CD4-positive, alpha-beta T cell treated with Interleukin-6 at 100 ng/mL for 8 hours (primary cell): ENCODE results near the gene CRAT.

Experiments used
- DNase-seq: peaks from one replicate; pipeline ENCODE4 v3.0.0-alpha.2; 2020; ENCODE audit warnings: mixed read lengths, low spot score

CRAT gene

DNA sequence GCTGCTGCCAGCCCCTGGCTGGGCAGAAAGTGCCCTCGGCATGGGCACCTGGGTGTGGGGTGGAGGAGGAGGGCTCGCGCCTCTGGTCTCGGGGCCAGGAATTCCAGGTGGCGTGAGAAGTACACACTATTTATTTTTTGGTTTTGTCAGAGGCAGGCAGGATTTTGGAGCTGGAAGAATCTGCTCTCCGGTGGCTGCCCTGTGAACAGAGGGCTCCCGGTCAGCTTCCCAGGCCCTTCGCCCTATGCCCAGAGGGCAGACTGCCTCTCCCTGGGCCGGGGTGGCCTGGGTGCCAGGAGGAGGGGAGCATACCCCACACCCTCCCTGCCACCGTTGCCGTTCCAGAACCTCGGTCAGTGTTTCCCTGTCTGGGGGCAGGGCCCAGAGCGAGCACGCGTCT, 21.3 kb downstream of the CRAT start:
- DNase-seq: no peak

DNA sequence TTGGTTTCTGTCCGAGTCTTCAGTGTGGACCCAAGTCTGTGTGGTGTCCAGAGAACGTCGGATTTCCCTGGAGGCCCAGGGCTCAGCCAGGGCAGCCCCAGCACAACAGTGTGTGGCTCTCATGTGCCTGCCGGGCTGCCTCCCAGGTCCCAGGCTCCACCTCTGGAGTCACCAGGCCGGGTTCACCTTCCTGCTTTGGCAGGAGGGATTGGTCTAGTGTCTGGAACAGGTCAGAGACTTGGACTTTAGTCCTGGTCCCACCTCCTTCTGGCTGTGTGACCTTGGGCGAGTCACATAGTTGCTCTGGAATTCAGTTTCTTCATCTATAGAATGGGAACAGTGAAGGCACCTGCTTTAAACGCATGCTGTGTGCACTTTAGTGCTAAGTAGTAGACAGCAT, 26.5 kb downstream of the CRAT start:
- DNase-seq: no peak

DNA sequence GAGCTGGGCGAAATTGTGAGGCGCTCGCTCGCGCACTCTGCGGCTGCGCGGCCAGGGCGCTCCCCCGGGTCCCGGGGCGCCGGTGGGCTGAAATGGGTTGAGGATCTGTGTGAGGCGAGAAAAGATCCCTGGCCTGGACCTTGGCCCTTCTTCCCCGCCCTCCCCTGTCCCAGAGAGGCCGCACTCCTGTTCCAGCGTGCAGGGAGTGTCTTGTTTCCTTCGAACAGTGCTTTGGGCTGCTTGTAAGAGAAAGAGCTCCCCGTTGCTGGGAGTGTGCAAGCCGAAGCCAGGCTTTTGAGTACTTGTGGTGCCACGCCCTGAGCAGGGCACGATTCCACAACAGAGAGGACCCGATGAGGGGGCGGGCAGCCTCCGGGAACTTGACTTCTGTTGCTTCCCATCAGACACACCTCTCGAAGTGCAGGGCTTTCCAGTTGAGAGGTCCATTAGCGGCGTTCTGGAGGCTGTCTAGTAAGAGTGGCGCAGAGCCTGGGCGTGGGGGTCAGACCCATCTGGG, 29.1 kb downstream of the CRAT start:
- DNase-seq: peak; percentile 8

DNA sequence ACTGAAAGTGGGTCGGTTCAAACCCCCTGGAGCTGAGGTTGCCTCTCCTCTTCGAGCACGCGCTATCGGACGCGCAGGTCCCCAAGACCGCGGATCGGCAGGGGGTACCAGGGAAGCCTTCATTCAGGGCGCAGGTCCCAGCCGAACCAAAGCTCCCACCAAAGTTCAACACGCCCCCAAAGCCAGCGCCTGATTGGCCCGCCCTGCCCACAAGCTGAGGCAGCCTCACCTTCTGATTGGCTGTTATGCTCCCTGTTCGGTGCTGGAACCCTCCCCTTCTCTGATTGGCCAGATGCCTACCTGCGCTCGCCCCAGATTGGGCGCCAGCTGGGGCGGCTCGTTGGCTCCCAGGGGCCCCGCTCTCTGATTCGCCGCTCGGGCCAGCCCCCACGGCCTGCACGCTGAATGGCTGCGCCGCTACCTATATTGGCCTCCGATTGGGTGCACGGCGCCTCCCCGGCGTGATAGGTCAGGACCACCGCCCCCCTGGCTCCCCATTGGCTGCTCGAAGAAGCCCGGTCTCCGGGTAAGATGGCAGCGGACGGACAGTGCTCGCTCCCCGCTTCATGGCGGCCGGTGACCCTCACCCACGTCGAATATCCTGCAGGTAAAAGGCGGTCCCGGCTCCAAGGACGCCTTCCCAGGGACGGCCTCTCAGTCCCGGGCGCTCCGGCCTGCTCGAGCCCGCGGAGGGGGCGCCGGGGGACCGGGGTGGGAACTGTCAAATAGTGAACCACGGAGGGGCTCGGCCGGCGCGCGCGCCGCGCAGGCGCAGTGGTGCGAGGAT, 29.8 kb downstream of the CRAT start, which contains the start of gene DOLPP1:
Gene DOLPP1 (plus strand): TSS at position 511 of the 787 bp plus-strand sequence. CDS start 21 bp downstream, at position 532.
- DNase-seq: peak; percentile 99

DNA sequence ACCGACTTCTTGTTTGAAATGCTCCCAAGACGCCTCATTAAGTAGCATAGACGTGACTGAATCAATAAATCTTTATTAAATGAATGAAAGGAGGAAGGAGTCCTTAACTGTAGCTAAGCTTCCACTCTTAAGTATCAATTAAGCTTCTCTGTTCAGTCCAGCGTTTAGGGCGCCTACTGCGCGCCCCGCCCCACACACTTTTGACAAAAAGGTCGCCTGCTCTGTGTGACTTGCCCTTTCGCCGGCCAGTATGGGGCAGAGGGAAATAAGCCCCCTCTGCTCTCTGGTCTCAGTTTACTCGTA, 30.3 kb downstream of the CRAT start:
- DNase-seq: no peak

DNA sequence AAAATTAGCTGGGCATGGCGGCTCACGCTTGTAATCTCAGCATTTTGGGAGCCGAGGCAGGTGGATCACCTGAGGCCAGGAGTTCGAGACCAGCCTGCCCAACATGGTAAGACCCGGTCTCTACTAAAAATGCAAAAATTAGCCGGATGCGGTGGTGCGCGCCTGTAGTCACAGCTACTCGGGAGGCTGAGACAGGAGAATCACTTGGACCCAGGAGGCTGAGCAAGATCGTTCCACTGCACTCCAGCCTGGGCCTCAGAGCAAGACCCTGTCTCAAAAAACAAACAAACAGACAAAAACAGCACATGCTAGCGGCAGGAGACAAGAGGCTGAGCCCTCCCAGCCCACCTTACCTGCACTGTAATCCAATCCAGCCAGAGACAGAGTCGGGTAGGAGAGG, 30.8 kb downstream of the CRAT start:
- no peak for DNase-seq

DNA sequence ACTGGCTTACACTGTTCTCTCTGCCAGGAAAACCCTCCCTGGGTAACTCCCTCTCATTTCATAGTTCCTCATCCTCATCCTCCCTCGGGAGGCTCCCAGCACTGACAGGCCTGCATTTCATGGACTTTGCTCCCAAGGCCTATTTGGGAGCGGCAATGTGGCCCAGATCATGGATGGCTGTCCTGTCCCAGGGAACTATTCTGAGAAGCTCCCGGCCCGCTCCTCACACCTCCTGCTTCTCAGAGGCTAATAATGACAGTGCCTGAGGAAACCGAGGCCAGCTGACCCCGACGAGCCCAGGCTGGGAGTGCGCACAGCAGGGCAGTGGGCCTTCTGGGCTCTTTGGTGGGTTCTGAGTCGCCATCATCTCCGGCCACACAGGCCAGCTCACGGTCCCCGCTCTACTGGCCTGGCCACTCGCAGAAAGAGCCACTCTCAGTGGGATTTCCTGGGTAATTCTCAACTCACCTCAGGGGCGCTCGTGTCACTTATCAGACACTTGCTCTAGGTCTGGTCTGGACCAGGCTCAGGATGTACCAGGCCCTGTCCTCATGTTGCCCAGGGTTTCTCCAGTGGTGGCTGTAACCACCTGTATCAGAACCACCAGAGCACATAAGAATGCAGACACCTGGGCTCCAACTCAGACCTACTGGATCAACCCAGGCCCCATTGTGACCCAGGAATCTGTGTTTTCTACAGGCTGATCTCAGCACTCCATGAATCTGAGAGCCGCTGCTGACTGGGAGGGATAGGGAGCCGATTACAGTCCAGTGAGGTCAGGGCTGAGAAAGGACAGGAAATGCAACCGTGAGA, 31.7 kb downstream of the CRAT start:
- DNase-seq: no peak

DNA sequence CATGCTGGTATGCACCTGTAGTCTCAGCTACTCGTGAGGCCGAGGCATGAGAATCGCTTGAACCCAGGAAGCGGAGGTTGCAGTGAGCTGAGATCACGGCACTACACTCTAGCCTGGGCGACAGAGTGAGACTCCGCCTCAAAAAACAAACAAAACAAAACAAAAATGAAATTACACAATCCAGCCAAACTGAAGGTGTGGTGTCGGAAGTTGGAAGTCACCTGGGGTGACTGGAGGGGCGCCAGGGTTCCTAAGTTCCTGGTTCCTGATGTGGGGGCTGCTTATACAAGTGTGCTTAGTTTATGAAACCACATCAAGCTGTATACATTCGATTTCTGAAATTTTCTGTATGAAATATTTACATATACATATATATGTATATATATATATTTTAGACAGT, 33.4 kb downstream of the CRAT start:
- DNase-seq: no peak

DNA sequence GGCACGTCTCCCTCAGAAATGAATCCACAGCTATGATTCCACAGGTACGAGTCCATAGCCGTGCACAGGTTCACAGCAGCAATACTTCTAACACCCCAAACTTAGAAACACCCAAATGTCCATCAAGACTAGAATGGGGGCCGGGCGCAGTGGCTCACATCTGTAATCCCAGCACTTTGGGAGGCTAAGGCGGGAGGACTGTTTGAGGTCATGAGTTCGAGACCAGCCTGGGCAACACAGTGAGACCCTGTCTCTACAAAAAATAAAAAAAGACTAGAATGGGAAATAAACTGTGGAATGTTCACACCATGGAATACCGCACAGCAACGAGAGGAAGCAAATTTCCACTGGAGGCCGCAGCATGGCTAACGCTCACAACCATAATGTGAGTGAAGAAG, 34.0 kb downstream of the CRAT start:
- DNase-seq: no peak

DNA sequence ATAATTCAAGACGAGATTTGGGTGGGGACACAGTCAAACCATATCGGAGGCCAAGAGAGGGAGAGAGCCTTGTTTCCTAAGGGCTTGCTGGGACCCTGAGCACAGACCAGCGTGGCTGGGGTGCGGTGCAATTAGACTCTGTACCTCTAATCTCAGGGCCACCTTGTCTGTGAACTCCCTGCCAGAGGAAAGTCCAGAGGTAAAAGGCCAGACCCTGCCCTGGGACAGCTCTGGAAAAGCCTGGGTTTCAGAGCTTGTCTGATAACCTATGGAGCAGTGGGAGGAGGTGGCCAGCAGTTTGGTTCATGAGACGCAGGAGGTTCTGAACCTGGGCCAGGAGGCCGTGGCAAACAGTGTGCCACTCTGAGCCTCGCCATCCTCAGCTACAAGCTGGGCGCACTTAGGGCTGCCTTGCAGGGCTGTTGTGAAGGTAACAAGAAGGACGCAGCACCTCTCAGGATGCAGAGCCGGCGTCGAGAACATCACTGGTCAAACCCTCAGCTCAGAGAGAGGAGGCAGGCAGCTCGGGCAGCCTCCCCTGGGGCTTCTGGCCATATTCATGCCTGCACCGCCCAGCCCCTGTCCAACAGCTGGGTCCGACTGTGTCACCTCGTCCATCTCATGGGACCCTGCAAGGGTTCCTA, 34.5 kb downstream of the CRAT start:
- no peak for DNase-seq

DNA sequence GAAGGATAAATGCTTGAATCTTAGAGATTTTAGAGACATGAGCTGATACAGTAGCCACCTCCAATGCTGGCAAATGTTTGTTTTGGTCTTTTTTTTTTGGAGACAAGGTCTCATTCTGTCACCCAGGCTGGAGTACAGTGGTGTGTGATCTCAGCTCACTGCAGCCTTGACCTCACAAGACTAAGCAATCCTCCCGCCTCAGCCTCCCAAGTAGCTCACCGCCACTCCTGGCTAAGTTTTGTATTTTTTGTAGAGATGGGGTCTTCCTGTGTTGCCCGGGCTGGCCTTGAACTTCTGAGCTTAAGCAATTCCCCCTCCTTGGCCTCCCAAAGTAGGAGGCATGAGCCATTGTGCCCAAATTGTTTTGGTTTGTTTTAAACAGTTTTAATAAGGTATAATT, 36.5 kb downstream of the CRAT start:
- no peak for DNase-seq

DNA sequence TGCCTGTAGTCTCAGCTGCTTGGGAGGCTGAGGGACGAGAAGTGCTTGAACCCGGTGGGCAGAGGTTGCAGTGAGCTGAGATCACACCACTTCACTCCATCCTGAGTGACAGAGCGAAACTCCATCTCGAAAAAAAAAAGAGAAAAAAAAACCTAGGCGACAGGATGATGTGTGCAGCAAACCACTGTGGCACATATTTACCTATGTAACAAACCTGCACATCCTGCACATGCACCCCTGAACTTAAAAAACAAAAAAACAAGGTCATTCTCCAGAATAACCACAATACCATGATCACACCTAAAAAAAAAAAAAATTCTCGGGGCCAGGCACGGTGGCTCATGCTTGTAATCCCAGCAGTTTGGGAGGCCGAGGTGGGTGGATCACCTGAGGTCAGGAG, 37.2 kb downstream of the CRAT start:
- peak; percentile 29 for DNase-seq

DNA sequence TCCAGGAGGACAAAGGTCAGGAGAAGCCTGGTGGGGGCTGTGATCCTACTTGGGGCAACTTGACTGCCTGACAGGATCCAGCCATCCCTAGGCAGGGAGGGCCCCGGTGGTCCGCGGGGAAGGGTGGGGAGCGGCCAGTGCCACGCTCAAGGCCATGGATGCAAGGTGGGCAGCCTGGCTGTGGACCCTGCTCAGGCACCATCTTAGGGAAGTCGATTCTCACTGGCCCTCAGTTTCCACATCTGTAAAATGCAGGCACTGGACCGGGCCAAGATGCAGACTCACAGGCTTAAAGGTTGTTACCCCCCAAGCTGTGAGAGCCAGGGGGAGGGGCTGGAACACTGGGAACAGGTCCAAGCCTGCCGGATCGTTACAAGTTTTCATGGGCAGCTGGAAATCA, 38.4 kb downstream of the CRAT start:
- DNase-seq: no peak

DNA sequence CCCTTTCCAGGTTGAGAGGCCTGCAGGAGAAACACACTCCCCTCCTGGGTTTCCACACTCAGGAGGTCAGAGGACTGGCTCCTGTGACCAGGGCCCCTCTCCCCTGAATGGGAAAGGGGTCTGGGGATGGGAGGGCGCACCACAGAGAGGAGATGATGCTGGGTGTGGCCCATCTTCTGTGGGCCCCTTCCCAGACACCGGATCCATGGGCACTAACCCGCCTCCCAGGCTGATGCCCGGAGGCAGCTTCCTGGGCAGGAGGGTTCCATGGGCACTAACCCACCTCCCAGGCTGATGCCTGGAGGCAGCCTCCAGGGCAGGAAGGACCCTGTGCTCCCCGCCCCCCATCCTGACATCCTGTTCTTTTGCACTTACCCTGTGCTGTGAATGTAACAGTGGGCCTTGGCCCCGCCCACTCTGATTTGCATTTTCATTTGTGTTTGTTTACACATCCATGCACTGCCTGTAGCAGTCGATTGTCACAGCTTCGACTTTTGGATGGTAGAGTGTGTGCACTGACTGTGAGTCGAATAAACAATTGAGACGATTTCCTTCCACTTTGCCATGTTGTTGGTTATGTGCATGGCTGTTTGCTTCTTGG, 39.0 kb downstream of the CRAT start:
- DNase-seq: peak; percentile 30

DNA sequence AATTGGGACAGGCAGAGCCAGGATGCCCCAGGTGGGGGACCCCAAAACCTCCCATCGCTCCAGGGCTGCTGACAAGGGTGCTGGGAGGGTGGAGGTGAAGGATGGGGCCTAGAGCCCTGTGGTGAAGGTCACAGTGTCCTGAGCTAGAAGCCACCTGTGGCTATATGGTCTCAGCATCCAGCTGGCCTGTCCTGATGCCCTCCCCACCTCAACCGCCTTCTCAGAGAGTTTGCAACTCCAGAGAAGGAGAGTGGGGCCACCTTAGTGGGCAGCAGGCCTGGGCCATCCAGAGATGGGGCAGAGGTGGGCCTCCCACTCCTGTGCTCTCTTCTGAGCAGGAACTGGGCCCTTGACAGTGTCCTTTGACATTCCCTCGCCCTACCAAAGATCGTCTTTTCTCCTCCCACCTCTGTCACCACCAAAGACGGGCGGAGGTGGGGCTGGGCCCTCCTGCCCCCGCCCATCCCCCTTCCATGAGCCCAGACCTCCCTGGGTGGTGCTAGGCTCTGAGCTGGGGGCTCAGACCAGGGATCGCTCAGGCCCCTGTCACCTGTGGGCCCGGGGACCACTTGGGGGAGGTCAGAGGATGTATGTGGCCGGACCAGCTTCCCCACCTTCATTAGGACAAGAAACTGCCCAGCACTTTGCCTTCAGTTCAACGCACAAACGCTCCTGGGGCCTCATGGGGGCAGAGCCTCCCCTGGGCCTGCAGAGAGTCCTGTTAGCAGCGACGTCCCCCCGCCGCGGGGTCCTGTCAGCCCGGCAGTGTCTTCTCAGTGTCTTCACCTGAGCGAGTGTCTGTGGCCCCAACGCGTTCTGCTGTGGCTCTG, 39.7 kb downstream of the CRAT start:
- no peak for DNase-seq

DNA sequence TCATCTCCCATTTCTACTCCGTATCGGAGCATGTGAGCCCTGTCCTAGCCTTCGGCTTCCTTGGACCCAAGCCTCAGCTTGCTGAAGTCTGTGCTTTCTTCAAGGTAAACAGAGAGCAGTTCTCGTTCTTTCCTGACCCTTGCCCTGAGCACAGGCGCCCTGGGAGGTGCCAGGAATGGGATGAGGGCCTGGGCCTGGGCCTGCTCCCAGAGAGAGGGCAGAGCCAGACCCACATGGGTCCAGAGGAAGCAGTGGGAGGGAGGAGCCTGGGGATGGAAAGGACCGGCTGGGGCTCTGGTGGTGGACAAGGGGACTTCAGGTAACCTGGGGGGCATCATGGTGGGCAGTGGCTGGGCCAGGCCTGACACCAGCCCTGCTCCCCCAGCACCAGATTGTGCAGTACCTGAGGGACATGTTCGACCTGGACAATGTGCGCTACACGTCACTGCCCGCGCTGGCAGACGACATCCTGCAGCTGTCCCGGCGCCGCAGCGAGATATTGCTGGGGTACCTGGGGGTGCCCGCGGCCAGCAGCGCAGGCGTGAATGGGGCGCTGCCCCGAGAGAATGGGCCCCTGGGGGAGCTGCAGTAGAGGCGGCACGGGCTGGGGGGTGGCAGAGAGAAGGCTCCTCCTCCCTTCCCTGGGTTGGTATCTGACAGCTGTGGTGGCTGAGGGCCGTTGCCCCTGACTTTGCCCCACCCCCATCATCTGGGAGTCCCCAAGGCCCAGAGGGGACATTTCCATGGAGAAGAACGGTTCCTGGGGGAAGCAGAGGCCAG, 40.5 kb downstream of the CRAT start:
- DNase-seq: no peak

DNA sequence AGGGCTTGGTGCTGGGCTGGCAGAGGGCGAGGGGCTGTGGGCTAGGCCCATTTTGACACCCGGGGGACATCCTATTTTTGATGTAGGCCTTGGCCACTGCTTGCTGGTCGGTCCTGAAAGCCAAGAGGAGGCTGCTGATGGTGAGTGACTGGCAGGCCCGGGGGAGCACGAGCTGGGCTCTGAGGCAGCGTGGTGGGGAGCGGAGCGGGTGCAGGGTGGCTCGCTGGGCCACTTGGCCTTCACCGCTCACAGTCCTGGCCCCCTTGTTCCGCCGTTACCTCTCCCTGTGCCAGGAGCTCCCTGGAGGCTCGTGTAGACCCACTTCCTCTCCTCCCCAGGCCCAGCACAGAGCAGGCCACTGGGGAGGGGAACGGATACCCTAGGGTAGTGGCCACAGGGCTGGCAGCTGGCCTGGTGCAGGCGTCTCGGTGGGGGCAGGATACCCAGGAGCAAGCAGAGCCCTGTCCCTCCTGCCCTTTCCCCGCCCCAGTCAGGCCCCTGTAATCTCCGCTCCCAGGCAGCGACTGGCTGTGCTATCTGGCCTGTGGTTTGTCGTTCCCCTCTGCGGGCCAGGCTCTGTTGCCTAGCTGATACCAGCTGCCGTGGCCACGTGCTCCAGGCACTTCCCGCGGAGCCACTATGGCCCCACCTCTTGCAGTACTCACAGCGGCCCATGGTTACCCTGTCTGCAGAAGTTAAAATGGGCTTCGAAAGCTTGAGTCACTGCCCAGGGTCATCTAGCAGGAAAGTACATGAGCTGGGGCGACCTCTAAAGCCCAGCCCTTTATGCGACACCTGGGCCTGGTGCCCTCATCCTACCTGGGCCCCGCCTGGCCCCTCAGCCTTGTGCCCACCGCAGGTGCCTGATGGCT, 41.4 kb downstream of the CRAT start:
- peak; percentile 66 for DNase-seq

DNA sequence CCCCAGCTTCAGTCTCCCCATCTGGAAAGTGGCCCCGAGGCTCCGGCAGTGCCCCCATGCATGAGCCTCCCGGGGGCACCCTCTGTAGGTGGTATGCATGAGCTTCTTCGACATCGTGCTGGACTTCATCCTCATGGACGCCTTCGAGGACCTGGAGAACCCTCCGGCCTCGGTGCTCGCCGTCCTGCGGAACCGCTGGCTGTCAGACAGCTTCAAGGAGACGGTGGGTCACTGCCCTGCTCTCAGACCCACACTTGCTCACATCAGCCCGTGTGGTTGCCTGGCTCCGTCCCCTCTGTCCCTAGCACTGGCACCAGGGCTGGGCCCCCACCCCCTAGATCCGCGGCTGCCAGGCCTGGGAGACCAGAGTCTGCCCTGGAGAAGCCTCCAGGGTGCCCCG, 42.5 kb downstream of the CRAT start:
- no peak for DNase-seq

DNA sequence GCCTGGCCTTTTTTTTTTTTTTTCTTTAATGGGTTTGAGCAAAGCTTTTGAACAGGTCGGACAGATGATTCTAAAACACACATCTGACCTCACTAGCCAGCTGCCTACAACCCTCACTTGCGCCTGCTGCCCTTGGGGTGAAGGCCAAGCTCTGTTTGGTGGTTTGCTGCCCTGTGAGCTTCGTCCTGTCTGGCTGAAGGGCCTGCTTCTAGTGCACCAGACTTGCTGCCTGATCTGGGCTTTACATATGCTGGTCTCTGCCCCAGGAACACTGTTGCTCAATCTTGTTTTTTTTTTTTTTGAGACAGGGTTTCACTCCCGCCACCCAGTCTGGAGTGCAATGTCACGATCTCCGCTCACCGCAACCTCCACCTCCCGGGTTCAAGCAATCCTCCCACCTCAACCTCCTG, 46.1 kb downstream of the CRAT start:
- DNase-seq: no peak

DNA sequence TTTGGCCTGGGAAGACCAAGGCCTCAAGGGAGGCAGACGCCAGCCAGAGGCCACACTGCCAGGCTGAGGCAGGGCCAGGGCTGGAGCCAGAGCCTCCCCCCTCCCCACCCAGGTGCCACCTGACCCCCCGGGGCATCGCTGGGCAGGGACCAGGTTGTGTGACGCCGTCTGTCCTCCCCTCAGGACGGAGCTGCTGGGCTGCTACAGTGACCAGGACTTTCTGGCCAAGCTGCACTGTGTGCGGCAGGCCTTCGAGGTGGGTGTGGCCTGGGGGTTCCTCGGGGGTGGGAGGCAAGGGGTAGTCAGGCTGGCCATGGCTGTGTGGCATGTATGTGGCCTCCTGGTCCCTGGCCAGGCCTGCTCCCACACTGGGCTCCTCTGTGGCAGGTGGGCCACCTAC, 47.5 kb downstream of the CRAT start:
- DNase-seq: no peak
